ENCODE measurements around the gene SSH2.
"Not testable (repeated sequence)": the region's sequence is repeated elsewhere in the genome, so short reads cannot be mapped to it uniquely, and the experiment has no call there.

SSH2 gene

GRCh38 chr17:29874358-29874757 is 55.7 kb downstream of the SSH2 start:
- peak in 1 of 2 donors; percentile 60 for DNase-seq

- DNase-seq, result no peak
Measured at GRCh38 chr17:29873476-29873875, 56.6 kb downstream of the SSH2 start.

GRCh38 chr17:29870836-29871465 is 59.1 kb downstream of the SSH2 start:
- no peak for DNase-seq

DNA sequence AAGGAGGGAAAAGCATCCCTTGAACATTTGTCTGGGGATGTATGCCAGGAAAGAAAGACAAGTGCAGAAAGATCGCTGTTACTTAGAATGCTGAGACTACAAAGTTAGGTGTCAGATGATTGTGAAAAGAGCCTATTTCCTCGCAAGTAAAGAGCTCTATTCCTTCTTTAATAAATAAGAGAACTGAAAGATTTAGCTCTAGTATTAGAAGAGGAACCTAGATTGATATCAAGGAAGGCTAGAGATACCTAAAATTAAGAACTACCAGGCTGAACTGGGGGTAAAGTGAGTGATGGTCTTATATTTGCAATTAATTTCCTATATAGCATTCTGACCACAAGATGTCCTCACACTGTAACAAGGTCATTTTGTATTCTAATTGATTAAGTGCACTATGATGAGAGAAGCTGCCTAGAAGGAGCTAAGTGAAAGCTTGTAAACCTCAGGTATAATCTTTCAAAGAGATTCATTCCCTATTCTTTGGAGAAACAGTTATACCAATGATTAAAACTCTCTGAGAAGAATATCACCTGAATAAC is 62.3 kb downstream of the SSH2 start:
- no peak for DNase-seq

DNA sequence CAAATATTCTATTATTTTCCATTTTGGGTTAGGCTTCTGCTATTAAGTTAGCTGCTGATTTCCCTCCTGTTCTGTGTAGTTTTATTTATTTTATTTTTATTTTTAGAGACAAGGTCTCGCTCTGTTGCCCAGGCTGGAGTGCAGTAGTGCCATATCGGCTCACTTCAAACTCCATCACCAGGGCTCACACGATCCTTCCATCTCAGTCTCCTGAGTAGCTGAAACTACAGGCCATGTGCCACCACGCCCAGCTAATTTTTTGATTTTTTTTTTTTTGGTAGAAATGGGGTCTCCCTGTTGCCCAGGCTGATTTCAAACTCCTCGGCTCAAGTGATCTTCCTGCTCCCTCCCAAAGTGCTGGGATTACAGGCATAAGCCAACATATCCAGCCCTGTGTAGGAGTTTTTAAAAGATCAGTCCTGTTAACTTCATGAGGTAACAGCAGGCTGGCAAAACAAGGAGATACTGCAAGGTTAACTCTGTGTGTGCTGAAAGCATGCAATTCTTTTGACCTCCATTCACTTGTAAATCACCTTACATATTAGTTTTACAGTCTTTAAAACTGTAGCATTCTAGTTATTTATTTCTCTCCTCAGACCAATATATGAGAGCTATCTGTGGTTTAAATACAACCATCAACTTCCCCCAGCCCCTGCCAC is 63.2 kb downstream of the SSH2 start:
- DNase-seq, result no peak

DNA sequence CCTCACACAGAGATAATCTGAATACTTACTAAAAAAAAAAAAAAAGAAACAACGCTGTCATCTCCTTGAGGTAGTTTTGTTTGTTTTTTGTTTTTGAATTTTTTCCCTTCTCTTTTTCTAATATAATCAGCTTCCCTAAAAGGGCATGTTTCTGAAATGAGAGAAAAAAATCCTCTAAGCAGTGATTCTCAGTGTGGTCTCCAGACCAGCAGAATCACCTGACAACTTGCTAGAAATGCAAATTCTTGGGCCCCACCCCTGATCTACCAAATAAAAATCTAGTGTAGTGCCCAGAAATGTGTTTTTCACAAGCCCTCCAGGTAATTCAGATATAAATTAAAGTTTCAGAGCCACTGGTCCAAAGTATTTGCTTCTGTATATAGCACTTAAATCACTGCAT is 65.4 kb downstream of the SSH2 start:
- DNase-seq, result no peak

- not testable (repeated sequence) for DNase-seq
Measured at GRCh38 chr17:29864123-29864522, 65.9 kb downstream of the SSH2 start.

DNA sequence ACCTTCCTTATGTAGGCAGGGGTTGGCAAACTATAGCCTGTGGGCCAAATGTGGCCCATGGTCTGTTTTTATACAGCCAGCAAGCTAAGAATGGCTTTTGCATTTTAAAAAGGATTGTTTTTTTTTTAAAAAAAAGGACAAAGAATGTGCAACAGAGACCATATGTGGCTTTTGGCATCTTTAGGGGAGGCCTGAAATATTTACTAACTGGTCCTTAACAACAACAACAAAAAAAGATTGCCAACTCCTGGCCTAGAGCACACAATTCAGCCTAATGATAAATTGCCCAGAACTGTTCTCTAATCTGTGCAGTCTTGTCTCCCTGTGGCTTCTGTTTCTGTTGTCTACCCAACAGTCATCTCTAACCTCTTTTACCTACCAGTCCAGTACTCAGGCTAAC is 67.1 kb downstream of the SSH2 start:
- DNase-seq, result no peak

- DNase-seq, result no peak
Measured at GRCh38 chr17:29862127-29862526, 67.9 kb downstream of the SSH2 start.

- DNase-seq, result not testable (repeated sequence)
Measured at GRCh38 chr17:29859445-29859844, 70.6 kb downstream of the SSH2 start.

- no peak for DNase-seq
Measured at GRCh38 chr17:29857823-29858222, 72.2 kb downstream of the SSH2 start.

DNA sequence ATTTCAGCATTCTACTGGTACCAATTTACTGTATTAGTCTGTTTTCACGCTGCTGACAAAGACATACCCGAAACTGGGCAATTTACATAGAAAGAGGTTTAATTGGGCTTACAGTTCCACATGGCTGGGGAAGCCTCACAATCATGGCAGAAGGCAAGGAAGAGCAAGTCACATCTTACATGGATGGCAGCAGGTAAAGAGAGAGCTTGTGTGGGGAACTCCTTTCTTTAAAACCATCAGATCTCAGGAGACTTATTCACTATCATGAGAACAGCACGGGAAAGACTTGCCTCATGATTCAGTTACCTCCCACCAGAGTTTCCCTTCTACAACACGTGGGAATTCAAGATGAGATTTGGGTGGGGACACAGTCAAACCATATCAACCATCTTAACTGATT is 72.9 kb downstream of the SSH2 start:
- not testable (repeated sequence) for DNase-seq

- DNase-seq, result no peak
Measured at GRCh38 chr17:29855686-29856085, 74.3 kb downstream of the SSH2 start.

- DNase-seq, result no peak
Measured at GRCh38 chr17:29848737-29849136, 81.3 kb downstream of the SSH2 start.

- no peak for DNase-seq
Measured at GRCh38 chr17:29847527-29848400, 82.3 kb downstream of the SSH2 start.

DNA sequence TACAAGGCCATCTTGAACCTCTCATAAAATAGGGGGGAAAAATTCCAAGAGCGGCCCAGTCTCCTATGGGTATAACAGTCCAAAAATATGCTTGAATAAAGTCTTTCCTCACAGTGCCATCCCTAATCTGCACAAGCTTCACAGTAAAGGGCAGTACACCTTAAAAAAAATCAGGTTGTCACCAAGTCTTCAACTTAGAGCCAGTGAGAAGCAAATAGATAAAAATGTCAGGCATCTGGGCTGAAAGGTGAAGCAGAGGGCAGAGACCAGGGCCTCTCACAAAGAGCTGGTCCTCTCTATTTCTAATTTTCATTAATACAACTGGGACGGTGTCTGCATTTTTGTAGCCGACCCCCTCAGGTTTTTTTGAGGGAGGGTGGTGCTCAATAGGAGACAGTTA is 82.9 kb downstream of the SSH2 start:
- DNase-seq, result no peak

- DNase-seq, result no peak
Measured at GRCh38 chr17:29846298-29846697, 83.7 kb downstream of the SSH2 start.

- DNase-seq, result no peak
Measured at GRCh38 chr17:29844339-29845048, 85.5 kb downstream of the SSH2 start.

GRCh38 chr17:29840884-29841283 is 89.1 kb downstream of the SSH2 start:
- DNase-seq, result no peak

- no peak for DNase-seq
Measured at GRCh38 chr17:29839656-29840055, 90.4 kb downstream of the SSH2 start.

DNA sequence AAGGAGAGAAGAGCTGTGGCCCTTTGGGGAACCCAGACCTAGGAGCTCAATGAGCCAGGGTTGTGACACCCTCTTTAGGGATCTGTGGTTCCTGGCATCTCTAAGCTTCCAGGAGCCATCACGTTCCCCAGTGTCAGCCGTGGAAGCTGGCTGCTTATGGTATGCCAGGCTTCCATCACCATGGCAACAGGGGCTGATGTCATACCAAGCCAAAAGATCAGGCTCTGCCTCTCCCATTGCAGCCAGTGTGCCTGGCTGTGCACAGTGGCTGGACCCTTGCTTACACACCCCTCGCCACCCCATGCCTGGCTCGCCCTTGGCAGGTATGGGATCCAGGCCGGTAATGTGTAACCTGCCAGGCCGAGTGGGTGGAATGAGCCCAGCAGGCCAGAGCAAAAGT is 91.1 kb downstream of the SSH2 start:
- DNase-seq, result no peak

GRCh38 chr17:29837531-29837930 is 92.5 kb downstream of the SSH2 start:
- DNase-seq, result no peak

DNA sequence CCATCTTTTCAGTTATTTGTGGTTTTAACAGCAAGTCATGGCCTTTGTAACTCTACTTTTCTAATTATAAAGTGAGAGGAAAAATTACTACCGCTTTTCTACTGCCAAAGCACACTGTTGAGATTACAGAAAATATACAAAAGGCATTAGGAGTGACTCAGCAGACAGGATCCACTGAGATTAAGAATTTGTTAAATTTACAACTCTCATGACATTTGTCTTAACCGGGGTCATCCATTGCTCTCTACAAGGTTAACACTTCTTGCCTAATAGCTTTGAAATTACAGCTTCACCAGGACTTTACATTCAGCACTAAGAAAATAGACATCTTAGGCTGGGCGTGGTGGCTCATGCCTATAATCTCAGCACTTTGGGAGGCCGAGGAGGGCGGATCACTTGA is 93.4 kb downstream of the SSH2 start:
- DNase-seq, result peak in 1 of 2 donors; percentile 51

All from bone marrow (tissue), 2 donors.